Duodenal mucosa (tissue), 2 donors: ENCODE results near the gene FIBP.
"Not testable (repeated sequence)": the region's sequence is repeated elsewhere in the genome, so short reads cannot be mapped to it uniquely, and the experiment has no call there.

Experiments
- H3K27ac ChIP-seq: one replicate; pipeline ENCODE4 v1.7.0; 2013; ENCODE audit warnings: low read depth, low read length
- H3K27me3 ChIP-seq, 2 donors: one replicate each; pipeline ENCODE4 v1.7.0; 2013; ENCODE audit warnings: low read length in 2 of 2, control low read depth in 1 of 2; ENCODE audit not compliant: insufficient read depth in 2 of 2, control insufficient read depth in 1 of 2
- H3K36me3 ChIP-seq, 2 donors: one replicate each; pipeline ENCODE4 v1.7.0; 2013; ENCODE audit warnings: low read length in 2 of 2, control low read depth in 1 of 2; ENCODE audit not compliant: insufficient read depth in 2 of 2, control insufficient read depth in 1 of 2
- H3K4me1 ChIP-seq, 2 donors: one replicate each; pipeline ENCODE4 v1.7.0; 2013; ENCODE audit warnings: low read length in 2 of 2, control low read depth in 1 of 2; ENCODE audit not compliant: insufficient read depth in 2 of 2, control insufficient read depth in 1 of 2
- H3K4me3 ChIP-seq, 2 donors: one replicate each; pipeline ENCODE4 v1.7.0; 2013; ENCODE audit warnings: low read length in 2 of 2, low read depth in 1 of 2
- H3K9ac ChIP-seq, 2 donors: one replicate each; pipeline ENCODE4 v1.7.0; 2013; ENCODE audit warnings: low read length in 2 of 2, low read depth in 1 of 2
- H3K9me3 ChIP-seq, 2 donors: one replicate each; pipeline ENCODE4 v1.7.0; 2013; ENCODE audit warnings: low read length in 2 of 2, control low read depth in 1 of 2; ENCODE audit not compliant: control insufficient read depth in 1 of 2

Gene FIBP

DNA sequence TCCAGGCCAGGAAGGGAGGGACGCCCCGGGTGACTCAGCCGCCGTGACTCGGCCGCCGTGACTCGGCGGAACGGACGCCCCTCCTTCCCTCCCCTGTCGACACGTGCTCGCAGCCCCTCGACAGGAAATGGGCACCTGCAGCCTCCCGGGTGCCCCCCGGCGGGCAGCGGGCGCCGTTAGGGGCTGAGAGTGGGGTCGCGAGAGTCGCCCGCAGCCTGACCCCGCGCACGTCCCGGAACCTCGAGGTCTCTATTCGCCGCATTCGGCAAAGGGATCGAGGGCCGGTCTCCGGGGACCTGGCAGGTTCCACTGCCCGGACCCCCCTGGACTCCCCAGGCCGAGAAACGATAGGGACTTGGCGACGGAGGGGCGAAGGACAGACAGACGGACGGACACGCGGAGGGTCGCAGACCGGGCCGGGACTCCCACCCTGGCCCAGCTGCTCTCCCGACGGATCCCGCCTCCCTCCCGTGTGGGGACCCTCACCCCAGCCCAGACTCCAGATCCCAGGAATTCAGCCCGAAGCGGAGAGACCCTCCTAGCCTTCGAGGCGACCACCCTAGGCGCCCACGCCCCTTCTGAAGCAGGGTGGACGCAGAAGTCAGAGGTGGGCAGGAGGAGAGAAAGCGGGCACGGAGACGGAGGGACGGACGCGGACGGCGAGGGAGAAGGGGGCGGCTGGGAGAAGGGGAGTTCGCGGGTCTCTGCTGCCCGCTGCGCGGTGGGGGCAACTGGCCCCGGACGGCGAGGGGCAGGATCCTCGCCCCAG lies 11.3 kb upstream of the FIBP start:
- H3K9me3 ChIP-seq, result no peaks in the 10 kb centered on the region
- peak overlapping the region; percentile 47 for H3K27ac ChIP-seq
- peaks cover 5 to 12% of the 10 kb centered on the region in 2 donors for H3K4me1 ChIP-seq
- peak overlapping the region in 1 of 2 donors; percentile 35 for H3K9ac ChIP-seq
- peak overlapping the region; percentile 61 to 62 for H3K4me3 ChIP-seq
- peaks cover 9 to 11% of the 10 kb centered on the region in 2 donors for H3K27me3 ChIP-seq
- no peaks in the 10 kb centered on the region for H3K36me3 ChIP-seq

DNA sequence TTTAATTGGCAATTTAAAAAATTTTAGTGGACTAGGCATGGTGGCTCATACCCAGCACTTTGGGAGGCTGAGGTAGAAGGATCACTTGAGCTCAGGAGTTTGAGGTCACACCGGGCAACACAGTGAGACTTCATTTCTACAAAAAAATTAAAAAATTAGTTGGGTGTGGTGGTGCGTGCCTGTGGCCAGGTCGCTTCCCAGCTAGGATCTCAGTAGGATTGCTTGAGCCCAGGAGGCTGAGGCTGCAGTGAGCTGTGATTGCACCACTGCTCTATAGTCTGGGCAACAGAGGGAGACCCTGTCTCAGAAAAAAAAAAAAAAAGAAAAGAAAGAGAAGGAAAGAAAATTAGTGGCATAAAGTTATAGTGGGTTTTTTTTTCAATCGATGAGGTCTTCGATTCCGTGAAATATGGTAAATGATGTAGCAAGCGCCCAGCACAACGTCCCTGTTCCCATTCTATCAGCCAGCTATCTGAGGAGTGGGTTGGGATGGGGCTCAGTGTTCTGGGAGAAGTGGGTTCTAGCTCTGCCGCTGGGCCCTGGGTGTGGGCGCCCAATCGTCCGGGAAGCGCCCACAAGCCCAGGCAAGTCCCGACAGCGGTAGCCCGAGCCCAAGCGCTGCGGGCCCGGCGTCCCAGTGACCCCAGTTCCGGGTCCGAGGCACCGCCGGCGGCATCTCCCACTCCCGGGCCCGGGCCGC lies 10.5 kb upstream of the FIBP start:
- Histone ChIP-seq H3K27me3 (peaks cover 9 to 11% of the 10 kb centered on the region in 2 donors), H3K36me3 (no peaks in the 10 kb centered on the region), H3K4me3 (peak overlapping the region; percentile 61 to 62), H3K9me3 (no peaks in the 10 kb centered on the region), H3K27ac (no peak overlapping the region), H3K4me1 (peaks cover 5 to 17% of the 10 kb centered on the region in 2 donors), H3K9ac (no peak overlapping the region)

DNA sequence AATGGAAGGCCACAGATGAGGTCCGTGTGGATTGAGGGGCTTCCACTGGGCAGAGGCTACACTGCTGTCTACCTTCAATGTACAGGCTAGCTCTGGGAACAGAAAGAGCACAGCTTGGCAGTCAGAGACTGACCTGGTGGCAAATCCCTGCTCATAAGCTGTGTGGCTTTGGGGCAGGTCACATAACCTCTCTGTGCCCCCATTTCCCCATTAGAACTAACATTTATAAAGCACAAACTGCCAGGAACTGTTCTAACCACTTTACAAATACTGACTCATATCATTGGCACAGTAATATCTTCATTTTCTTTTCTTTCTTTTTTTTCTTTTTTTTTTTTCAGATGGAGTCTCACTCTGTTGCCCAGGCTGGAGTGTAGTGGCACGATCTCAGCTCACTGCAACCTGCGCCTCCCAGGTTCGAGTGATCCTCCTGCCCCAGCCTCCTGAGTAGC lies 8.8 kb upstream of the FIBP start:
- no peak overlapping the region for H3K27ac ChIP-seq
- H3K4me3 ChIP-seq, result no peak overlapping the region
- no peak overlapping the region for H3K9ac ChIP-seq
- H3K4me1 ChIP-seq, result peaks cover 10 to 32% of the 10 kb centered on the region in 2 donors
- no peaks in the 10 kb centered on the region for H3K36me3 ChIP-seq
- H3K27me3 ChIP-seq, result peaks cover 9 to 11% of the 10 kb centered on the region in 2 donors
- H3K9me3 ChIP-seq, result no peaks in the 10 kb centered on the region

DNA sequence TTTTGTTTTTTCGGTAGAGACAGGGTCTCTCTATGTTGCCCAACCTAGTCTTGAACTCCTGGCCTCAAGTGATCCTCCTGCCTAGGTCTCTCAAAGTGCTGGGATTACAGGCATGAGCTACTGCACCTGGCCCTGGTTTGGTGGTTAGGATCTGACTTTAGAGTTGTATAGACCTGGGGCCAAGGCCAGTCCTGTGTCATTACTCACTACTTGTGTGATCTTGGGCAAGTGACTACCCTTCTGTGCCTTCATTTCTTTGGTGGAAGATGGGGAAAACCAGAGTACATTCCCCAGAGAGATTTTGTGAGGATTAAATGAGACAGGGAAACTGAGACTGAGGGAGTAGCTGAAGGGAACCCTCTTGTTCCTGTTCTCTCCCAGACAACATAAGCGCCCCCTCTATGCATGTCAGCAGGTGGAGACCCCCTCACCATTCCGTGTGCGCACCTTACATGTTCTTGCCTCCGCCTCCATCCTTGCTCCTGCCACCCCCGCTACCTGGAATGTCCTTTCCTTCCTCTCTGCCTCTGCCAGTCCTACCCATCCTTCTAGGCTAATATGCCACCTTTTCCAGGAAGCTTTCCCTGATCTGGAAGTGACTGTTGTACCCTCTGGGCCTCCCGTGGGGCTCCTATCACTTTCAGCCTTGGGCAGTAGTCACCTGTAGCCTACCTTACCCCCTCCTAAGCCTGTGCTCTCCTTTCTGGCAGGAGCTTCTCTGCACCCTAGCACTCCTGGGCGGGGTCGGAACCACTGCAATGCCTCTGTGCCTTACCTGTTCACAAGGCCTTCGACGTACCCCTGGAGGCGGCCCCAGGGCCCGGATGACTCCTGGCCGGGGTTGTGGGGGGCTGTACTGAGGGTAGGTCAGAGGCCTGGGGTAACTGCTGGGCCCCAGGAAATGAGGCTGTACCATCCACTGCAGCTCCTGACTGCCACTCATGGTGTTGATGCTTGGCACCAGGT lies 8.0 kb upstream of the FIBP start:
- Histone ChIP-seq H3K4me3 (no peak overlapping the region), H3K9ac (no peak overlapping the region), H3K27me3 (peaks cover 9 to 14% of the 10 kb centered on the region in 2 donors), H3K27ac (no peak overlapping the region), H3K36me3 (no peaks in the 10 kb centered on the region), H3K4me1 (peaks cover 17 to 39% of the 10 kb centered on the region in 2 donors), H3K9me3 (no peaks in the 10 kb centered on the region)

DNA sequence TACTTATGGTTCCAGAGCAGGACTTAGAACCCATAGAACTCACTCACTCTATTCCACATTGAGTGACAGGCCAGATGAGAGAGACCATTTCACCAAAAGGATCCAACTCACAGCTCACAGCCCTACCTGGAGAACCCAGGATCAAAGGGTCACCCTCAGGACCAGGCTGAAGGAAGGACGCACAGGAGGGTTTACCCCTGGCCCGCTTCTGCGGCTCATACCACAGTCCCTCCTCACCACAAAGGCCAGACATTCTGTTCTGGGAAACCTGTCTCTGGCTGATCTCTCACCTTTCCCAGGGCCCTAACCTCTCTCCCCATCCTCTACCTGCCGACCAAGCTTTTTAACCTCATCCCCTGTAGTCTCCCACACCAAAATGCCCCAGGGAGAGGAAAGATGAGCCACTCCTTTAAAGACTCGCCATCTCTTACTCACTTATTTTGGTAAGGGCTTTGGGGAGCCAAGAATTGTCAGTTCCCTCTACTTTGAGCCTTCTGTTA lies 7.3 kb upstream of the FIBP start:
- H3K4me3 ChIP-seq, result no peak overlapping the region
- no peak overlapping the region for H3K27ac ChIP-seq
- H3K9me3 ChIP-seq, result no peaks in the 10 kb centered on the region
- peaks cover 9 to 14% of the 10 kb centered on the region in 2 donors for H3K27me3 ChIP-seq
- H3K4me1 ChIP-seq, result peaks cover 18 to 39% of the 10 kb centered on the region in 2 donors
- H3K36me3 ChIP-seq, result no peaks in the 10 kb centered on the region
- no peak overlapping the region for H3K9ac ChIP-seq

DNA sequence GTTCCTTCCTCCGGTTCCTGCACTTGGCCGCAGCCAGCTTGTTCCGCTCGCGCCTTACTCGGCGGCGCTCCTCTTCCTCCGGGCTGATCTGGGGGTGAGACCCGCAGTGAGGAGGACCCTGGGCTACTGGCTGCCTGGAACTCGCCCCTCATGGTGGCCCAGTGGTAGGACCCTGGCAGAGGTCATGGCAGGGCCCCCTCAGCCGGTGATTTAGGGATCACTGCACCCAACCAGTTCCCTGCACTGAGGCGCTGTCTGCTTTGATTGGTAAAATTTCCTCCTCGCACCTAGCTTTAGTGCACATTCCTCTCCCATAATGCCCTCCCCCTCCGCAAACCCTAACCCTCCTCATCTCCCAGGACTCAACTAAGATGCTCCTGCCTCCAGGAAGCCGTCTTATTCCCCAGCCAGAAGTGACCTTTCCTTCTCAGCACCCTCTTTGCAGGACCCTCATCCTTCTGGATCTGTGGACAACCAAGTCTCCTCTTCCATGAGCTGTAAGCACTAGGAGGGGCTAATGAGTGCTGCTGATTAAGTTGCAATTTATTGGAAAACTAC lies 5.8 kb upstream of the FIBP start:
- Histone ChIP-seq H3K36me3 (no peaks in the 10 kb centered on the region), H3K9ac (peak overlapping the region in 1 of 2 donors; percentile 60), H3K9me3 (no peaks in the 10 kb centered on the region), H3K4me1 (peaks cover 29 to 43% of the 10 kb centered on the region in 2 donors), H3K4me3 (peak overlapping the region; percentile 52 to 53), H3K27ac (no peak overlapping the region), H3K27me3 (peaks cover 4 to 7% of the 10 kb centered on the region in 2 donors)

DNA sequence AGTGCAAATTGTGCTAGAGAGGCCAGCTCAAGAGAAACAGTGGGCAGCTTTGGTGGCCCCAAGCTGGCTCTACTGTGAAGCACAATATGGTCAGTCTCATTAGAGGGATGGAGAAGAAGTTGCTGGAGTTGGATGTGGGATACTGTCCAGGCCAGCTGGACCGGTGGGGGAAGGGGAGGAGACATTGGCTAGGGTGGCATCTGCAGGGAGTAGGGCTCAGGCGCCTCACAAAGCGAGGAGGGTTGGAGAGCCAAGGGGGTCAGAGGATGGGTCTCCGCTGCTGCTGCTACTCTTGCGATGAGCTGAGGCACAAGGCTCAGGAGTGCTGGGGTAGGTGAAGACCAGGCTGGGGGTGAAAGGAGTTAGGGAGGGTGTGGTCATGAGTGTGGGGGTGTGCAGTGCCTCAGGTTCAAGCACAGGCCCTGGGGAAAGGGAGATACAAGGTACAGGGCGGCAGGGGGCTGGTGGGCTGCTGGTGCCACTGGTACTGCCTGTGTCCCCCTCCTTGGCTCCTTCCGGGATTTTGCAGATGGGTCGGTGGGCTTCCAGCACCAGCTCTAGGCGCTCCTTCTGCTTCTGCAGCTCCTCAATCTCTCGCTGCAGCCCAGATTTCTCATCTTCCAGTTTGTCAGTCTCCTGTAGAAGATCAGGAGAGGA lies 4.5 kb upstream of the FIBP start:
- Histone ChIP-seq H3K4me1 (peaks cover 30 to 53% of the 10 kb centered on the region in 2 donors), H3K4me3 (peak overlapping the region in 1 of 2 donors; percentile 28), H3K27me3 (peaks cover 0 to 3% of the 10 kb centered on the region in 2 donors), H3K9ac (no peak overlapping the region), H3K27ac (no peak overlapping the region), H3K9me3 (no peaks in the 10 kb centered on the region), H3K36me3 (no peaks in the 10 kb centered on the region)

DNA sequence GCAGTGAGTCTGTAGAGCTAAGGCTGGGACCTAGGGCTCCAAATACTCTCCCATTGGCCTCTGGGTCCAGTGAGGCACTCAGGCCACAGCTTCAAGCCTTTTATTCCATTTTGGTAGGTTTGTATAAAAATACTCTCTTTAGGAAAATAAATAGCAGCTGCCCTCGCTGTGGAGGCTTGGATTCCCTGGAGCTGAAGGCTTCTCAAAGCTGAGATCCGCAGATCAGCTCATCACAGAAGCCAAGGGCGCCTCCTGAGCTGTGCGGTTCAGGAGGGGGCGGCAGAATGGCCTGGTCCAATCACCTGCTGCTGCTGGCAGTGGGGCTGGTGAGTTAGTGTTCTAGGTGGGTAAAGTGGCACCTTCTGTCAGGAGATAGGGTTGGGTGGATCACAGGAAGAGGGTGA lies 3.9 kb upstream of the FIBP start:
- not testable (repeated sequence) for H3K9me3 ChIP-seq, H3K27ac ChIP-seq, H3K27me3 ChIP-seq, H3K36me3 ChIP-seq
- H3K9ac ChIP-seq, result peak overlapping the region in 1 of 2 donors; percentile 88
- H3K4me1 ChIP-seq, result peaks cover 36 to 59% of the 10 kb centered on the region in 2 donors
- H3K4me3 ChIP-seq, result peak overlapping the region; percentile 71 to 75
